Astrocyte of the spinal cord (primary cell): ENCODE data around the gene EPHB2.
A peak's percentile ranks its signal among the peaks of the same experiment; 100 is the strongest.
"Not testable (repeated sequence)": the region's sequence is repeated elsewhere in the genome, so short reads cannot be mapped to it uniquely, and the experiment has no call there.

Experiments
- DNase-seq: peaks from one replicate; pipeline ENCODE4 v3.0.0; 2011; ENCODE audit warnings: low read depth, low spot score
- H3K4me3 ChIP-seq: 2 replicates; pipeline ENCODE4 v1.5.1; 2011; ENCODE audit warnings: low read depth, mild to moderate bottlenecking, low read length, moderate library complexity
- in situ Hi-C: cut with HindIII; loops from 2 replicates; pipeline ENCODE4 v1.10.0; 2017; ENCODE audit warnings: low sequenced_read_pairs
- TF ChIP-seq, protein P1 (sequence below): IDR thresholded peaks from 2 replicates; pipeline ENCODE4 v1.5.1; 2012; ENCODE audit warnings: low read depth, mild to moderate bottlenecking, low read length, inconsistent platforms

The EPHB2 gene

DNA sequence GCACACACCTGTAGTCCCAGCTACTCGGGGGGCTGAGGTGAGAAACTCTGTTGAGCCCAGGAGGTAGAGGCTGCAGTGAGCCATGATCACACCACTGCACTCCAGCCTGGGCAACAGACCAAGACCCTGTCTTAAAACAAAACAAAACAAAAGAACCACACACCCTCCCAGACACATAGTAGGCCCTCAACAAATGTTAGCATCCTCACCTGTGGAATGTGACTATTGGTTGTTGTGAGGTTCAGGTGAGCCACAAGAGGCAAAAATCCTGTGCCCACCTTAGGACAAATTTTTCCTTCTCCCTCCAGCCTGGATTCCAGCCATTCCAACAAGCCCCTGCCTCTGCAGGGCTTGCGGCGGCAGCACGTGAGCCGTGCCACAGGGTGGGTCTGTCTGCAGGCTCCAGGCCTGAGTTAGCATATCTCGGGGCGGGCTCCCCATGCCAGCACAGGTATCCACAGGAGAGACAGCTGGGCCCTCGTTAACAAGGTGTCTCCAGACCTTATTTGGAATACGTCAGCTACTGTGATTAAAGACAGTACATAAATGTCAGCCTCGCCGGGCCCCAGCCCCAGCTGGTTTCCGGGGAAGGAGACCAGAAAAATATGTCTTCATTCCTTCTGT lies 40.2 kb upstream of the EPHB2 start:
- no peak overlapping the region for H3K4me3 ChIP-seq
- DNase-seq: no peak
- TF ChIP-seq, protein P1, sequence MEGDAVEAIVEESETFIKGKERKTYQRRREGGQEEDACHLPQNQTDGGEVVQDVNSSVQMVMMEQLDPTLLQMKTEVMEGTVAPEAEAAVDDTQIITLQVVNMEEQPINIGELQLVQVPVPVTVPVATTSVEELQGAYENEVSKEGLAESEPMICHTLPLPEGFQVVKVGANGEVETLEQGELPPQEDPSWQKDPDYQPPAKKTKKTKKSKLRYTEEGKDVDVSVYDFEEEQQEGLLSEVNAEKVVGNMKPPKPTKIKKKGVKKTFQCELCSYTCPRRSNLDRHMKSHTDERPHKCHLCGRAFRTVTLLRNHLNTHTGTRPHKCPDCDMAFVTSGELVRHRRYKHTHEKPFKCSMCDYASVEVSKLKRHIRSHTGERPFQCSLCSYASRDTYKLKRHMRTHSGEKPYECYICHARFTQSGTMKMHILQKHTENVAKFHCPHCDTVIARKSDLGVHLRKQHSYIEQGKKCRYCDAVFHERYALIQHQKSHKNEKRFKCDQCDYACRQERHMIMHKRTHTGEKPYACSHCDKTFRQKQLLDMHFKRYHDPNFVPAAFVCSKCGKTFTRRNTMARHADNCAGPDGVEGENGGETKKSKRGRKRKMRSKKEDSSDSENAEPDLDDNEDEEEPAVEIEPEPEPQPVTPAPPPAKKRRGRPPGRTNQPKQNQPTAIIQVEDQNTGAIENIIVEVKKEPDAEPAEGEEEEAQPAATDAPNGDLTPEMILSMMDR: no peak
- in situ Hi-C loops: no loop called here

GRCh38 chr1:22671999-22672398 lies 38.6 kb upstream of the EPHB2 start:
- DNase-seq: no peak
- TF ChIP-seq, protein P1: no peak
- in situ Hi-C loops: no loop called here
- H3K4me3 ChIP-seq: no peak overlapping the region

GRCh38 chr1:22673486-22674409 lies 36.9 kb upstream of the EPHB2 start:
- TF ChIP-seq, protein P1: peak; percentile 88
- in situ Hi-C loops: no loop called here
- peak; percentile 70 for DNase-seq

GRCh38 chr1:22674410-22674749 lies 36.3 kb upstream of the EPHB2 start:
- no peak overlapping the region for H3K4me3 ChIP-seq
- no peak for DNase-seq
- in situ Hi-C loops: no loop called here
- TF ChIP-seq, protein P1: no peak

More at GRCh38 chr1:22673486-22674409, 36.9 kb upstream of the EPHB2 start:
- H3K4me3 ChIP-seq: no peak overlapping the region

DNA sequence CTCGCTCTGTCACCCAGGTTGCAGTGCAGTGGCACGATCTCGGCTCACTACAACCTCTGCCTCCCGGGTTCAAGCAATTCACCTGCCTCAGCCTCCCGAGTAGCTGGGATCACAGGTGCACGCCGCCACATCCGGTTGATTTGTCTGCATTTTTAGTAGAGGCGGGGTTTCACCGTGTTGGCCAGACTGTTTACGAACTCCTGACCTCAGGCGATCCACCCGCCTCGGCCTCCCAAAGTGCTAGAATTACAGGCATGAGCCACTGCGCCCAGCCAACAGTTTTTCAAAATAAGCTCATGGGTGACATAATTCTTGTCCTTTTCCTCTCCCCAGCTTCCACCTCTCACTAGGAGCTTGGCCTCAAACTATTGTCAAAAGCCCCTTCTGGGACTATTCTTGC lies 34.5 kb upstream of the EPHB2 start:
- H3K4me3 ChIP-seq, in situ Hi-C loops, DNase-seq: not testable (repeated sequence)

GRCh38 chr1:22676916-22677583 lies 33.6 kb upstream of the EPHB2 start:
- in situ Hi-C loops: no loop called here
- no peak for DNase-seq
- TF ChIP-seq, protein P1: no peak
- H3K4me3 ChIP-seq: no peak overlapping the region
